Aorta (tissue), 5 donors: ENCODE results near the gene GOSR2. TPM values are rescaled to one million over a fixed set of nuclear protein-coding genes. Genes with fewer than 3 reads are reported as not detected.

ENCODE experiments used
- ATAC-seq: fragments of 200-7000 bp; cut with Tn5 transposase; one replicate; pipeline ENCODE4 v1.9.1; 2022; ENCODE audit warnings: moderate library complexity; ENCODE audit not compliant: low FRiP score
- DNase-seq, 2 donors: peaks; one replicate each; pipeline ENCODE4 v3.0.0-alpha.2; 2020
- H3K27ac ChIP-seq, 2 donors: one replicate each; pipeline ENCODE4 v1.5.1; 2013; ENCODE audit warnings: low read length in 2 of 2, mild to moderate bottlenecking in 2 of 2, moderate library complexity in 2 of 2, control low read depth in 1 of 2, inconsistent platforms in 1 of 2, low read depth in 1 of 2
- H3K27me3 ChIP-seq, 2 donors: one replicate each; pipeline ENCODE4 v1.6.1; 2013; ENCODE audit warnings: control low read depth in 1 of 2, low read length in 1 of 2, mild to moderate bottlenecking in 1 of 2, moderate library complexity in 1 of 2; ENCODE audit not compliant: insufficient read depth in 2 of 2, control insufficient read depth in 1 of 2
- H3K36me3 ChIP-seq, 2 donors: one replicate each; pipeline ENCODE4 v1.6.1; 2013; ENCODE audit warnings: control low read depth in 1 of 2, low read length in 1 of 2, mild to moderate bottlenecking in 1 of 2; ENCODE audit not compliant: insufficient read depth in 2 of 2, control insufficient read depth in 1 of 2
- H3K4me1 ChIP-seq, 2 donors: one replicate each; pipeline ENCODE4 v1.6.1; 2013; ENCODE audit warnings: low read length in 2 of 2, control low read depth in 1 of 2, mild to moderate bottlenecking in 1 of 2, moderate library complexity in 1 of 2; ENCODE audit not compliant: insufficient read depth in 2 of 2, control insufficient read depth in 1 of 2
- H3K4me3 ChIP-seq, 2 donors: one replicate each; pipeline ENCODE4 v1.5.1; 2013; ENCODE audit warnings: low read length in 2 of 2, control low read depth in 1 of 2, mild to moderate bottlenecking in 1 of 2
- H3K9me3 ChIP-seq: one replicate; pipeline ENCODE4 v1.6.1; 2013; ENCODE audit warnings: mild to moderate bottlenecking, low read length; ENCODE audit not compliant: control insufficient read depth
- WGBS, 2 donors: extraction: QIAGEN DNeasy Blood & Tissue Kit; methylation state at CpG; one replicate each; pipeline ENCODE4 v1.1.7; 2013; 5-methylcytosine and 5-hydroxymethylcytosine counted together
- intact Hi-C, 2 donors: fragments of 100-400 bp; cut with DNase I; formaldehyde crosslinking; loops; one replicate each; pipeline versions ENCODE4 v1.14.2 to v1.15.0; 2022
- long read RNA-seq, 2 donors: library from polyadenylated mRNA; unstranded; transcript quantifications; one replicate each; pipeline ENCODE4 v2.0.0, GENCODE V29; 2020 to 2021
- polyA plus RNA-seq, 2 donors: library from polyadenylated mRNA; stranded (reverse); fragments of 200-250 nt; gene quantifications; one replicate each; pipeline ENCODE4 v1.2.3, GENCODE V29; 2013
- total RNA-seq, 2 donors: library from RNA; stranded (reverse); fragmentation: NEBNext Ultra II Directional; extraction: Animal tissue kit (Norgen Biotek cat#: 25700); gene quantifications; one replicate each; pipeline ENCODE4 v1.2.1, GENCODE V29; 2021
- donor health status: healthy with polysubstance abuse.
- donor health status: Bipolar disorder and iron deficiency.
- donor health status: DM: no; HTN: no; CAD: no.
- donor health status: DM: no; HTN: no; CAD: no.
- donor health status: DM: yes; HTN: yes; CAD: no.

The GOSR2 gene
- total RNA-seq (10 to 100 TPM; 57.1 to 62.9 TPM), polyA plus RNA-seq (10 to 100 TPM; 23.4 to 32.1 TPM)
- long read RNA-seq, donor 1, transcript GOSR2-240 (5 exons, 3,059 nt), result minor isoform, 12 of 71 reads
- long read RNA-seq, donor 1, transcript GOSR2-232 (6 exons, 3,964 nt), result major isoform, 22 of 71 reads
- long read RNA-seq, donor 1, transcript GOSR2-209 (4 exons, 1,444 nt), result minor isoform, 8 of 71 reads
- long read RNA-seq, donor 1, partial matches to known transcripts, result 11 of 71 reads
- long read RNA-seq, donor 1, other reads (novel, unspliced or antisense), result 4 of 71 reads
- long read RNA-seq, donor 2, transcript GOSR2-232 (6 exons, 3,964 nt), result major isoform, 12 of 16 reads
- long read RNA-seq, donor 2, partial matches to known transcripts, result 1 of 16 reads
- long read RNA-seq, donor 2, other reads (novel, unspliced or antisense), result 0 of 16 reads

DNA sequence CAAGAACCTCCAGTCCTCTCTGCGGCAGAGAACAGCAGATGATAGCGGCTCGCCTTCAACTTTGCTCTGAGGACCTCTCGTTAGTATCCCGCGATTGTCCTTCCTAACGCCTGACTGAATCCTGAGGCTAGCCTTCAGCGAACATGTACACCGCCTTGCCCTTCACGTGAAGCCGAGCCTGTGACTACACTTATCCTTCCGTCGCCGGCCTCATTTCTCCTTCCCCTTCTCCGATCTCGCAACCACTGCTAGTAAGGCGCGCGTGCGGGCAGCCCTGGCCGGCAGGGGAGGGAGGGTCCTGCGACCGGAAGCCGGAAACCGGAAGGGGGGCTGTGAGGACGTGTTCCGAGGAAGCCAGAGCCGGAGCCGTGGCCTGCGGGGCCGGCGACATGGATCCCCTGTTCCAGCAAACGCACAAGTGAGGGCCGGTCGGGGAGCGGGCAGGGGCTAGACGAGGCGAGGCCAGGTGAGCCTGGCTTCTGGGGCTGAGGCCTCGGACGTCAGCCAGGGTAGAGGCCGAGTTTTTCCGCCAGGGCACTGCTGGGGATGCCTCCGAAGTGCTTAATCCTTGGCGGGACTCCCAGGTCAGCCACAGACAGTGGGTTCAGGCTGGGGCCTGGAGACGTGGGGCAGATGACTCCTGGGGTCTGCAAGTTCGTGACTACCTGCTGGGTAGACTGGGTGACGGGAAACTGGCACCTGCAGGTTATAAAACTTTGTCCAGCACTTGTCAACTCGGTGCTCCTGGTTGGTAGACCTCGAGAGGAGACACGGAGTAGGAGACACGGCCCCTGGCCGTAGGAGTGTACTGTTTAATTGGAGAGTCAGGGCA is at the start of gene GOSR2:
TSS of gene GOSR2 (plus strand) at position 357 of the 832 bp plus-strand sequence. CDS start at position 390, 33 bp downstream.
- Histone ChIP-seq H3K4me1 (no peaks in the 10 kb centered on the region), H3K36me3 (no peaks in the 10 kb centered on the region), H3K27me3 (no peaks in the 10 kb centered on the region), H3K4me3 (peak within 1 kb of the TSS; percentile 86 to 99), H3K27ac (peak within 1 kb of the TSS; percentile 34 to 82), H3K9me3 (no peaks in the 10 kb centered on the region)
- WGBS, 2 donors, result 0% methylated on average over 51 to 52 of the region's 52 CpGs
- intact Hi-C loops, result no loop called here
- DNase-seq (peak; percentile 94 to 97), ATAC-seq (peak; percentile 98)

GRCh38 chr17:46873941-46874645 is 48.9 kb upstream of the GOSR2 start:
- no peaks in the 10 kb centered on the region for H3K36me3 ChIP-seq
- WGBS, 2 donors, result 86 to 87% methylated on average over 7 of the region's 7 CpGs
- no peaks in the 10 kb centered on the region for H3K9me3 ChIP-seq
- intact Hi-C loops, result no loop called here
- H3K4me3 ChIP-seq, result no peak overlapping the region
- H3K27me3 ChIP-seq, result no peaks in the 10 kb centered on the region
- DNase-seq (no peak), ATAC-seq (no peak)
- H3K27ac ChIP-seq, result no peak overlapping the region
- H3K4me1 ChIP-seq, result no peaks in the 10 kb centered on the region

GRCh38 chr17:46874906-46875305 is 48.1 kb upstream of the GOSR2 start:
- Histone ChIP-seq H3K27ac (no peak overlapping the region), H3K4me1 (no peaks in the 10 kb centered on the region), H3K27me3 (no peaks in the 10 kb centered on the region), H3K9me3 (no peaks in the 10 kb centered on the region), H3K4me3 (no peak overlapping the region), H3K36me3 (no peaks in the 10 kb centered on the region)
- no peak for ATAC-seq
- WGBS, 2 donors, result 83 to 88% methylated on average over 16 of the region's 16 CpGs
- no peak for DNase-seq
- intact Hi-C loops, result no loop called here

DNA sequence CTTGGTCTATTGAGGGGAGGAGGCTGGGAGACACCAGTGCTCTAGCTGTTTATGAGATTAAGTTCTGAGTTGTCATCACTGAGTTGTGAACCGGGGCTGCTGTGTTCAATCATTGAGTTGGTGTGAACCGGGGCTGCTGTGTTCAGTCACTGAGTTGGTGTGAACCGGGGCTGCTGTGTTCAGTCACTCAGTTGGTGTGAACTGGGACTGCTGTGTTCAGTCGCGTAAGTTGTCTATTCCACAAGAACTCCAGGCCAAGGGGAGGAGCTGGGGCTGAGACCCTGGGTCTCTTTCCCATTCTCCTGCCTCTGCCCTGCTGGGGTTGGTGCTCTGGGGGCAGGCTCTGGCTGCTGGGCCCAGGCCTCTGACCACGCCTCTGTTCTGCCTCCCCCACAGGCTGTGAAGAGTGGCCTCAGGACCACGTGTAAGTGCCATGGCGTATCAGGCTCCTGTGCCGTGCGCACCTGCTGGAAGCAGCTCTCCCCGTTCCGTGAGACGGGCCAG is 47.1 kb upstream of the GOSR2 start:
- Histone ChIP-seq H3K27me3 (no peaks in the 10 kb centered on the region), H3K9me3 (no peaks in the 10 kb centered on the region), H3K36me3 (no peaks in the 10 kb centered on the region), H3K4me3 (no peak overlapping the region), H3K27ac (no peak overlapping the region), H3K4me1 (no peaks in the 10 kb centered on the region)
- DNase-seq (no peak), ATAC-seq (no peak)
- WGBS, 2 donors, result 86 to 89% methylated on average over 13 of the region's 13 CpGs
- intact Hi-C loops, result no loop called here

- no peak for ATAC-seq
- 49 to 52% methylated on average over 12 of the region's 12 CpGs for WGBS, 2 donors
- Histone ChIP-seq H3K4me1 (no peaks in the 10 kb centered on the region), H3K9me3 (no peaks in the 10 kb centered on the region), H3K4me3 (no peak overlapping the region), H3K27me3 (no peaks in the 10 kb centered on the region), H3K36me3 (no peaks in the 10 kb centered on the region), H3K27ac (no peak overlapping the region)
- intact Hi-C loops, result no loop called here
- DNase-seq, result peak in 1 of 2 donors; percentile 42
These were observed 46.5 kb upstream of the GOSR2 start for GRCh38 chr17:46876353-46876887.

GRCh38 chr17:46876926-46877325 is 46.0 kb upstream of the GOSR2 start:
- intact Hi-C loops, result no loop called here
- DNase-seq (peak in 1 of 2 donors; percentile 39), ATAC-seq (no peak)
- no peaks in the 10 kb centered on the region for H3K27me3 ChIP-seq
- no peaks in the 10 kb centered on the region for H3K4me1 ChIP-seq
- H3K27ac ChIP-seq, result no peak overlapping the region
- H3K36me3 ChIP-seq, result no peaks in the 10 kb centered on the region
- 35 to 46% methylated on average over 4 of the region's 4 CpGs for WGBS, 2 donors
- H3K9me3 ChIP-seq, result no peaks in the 10 kb centered on the region
- H3K4me3 ChIP-seq, result no peak overlapping the region

GRCh38 chr17:46877466-46877865 is 45.5 kb upstream of the GOSR2 start:
- WGBS, 2 donors, result 80 to 82% methylated on average over 6 of the region's 6 CpGs
- Histone ChIP-seq H3K36me3 (no peaks in the 10 kb centered on the region), H3K27ac (no peak overlapping the region), H3K27me3 (no peaks in the 10 kb centered on the region), H3K9me3 (no peaks in the 10 kb centered on the region), H3K4me1 (no peaks in the 10 kb centered on the region), H3K4me3 (no peak overlapping the region)
- DNase-seq (peak in 1 of 2 donors; percentile 77), ATAC-seq (no peak)
- intact Hi-C loops, result no loop called here

DNA sequence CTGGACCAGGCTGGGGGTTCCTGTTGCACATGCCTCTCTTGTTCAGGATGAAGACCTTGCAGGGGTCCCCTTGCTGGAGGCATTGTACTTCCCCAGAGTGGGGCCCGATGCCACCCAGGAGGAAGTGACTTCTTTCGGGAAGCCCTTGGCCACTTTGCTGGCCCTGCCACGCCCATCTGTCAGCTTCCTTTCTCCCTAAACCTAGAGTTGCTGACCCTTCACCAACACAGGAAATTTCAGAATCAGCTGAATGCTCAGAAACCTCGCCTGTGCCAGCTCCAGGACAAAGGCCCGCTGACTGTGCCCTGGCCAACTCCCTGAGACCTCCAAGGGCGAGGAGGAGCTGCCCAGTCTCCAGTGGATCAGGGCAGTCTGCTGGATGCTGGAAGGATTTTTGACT is 44.9 kb upstream of the GOSR2 start:
- DNase-seq (peak in 1 of 2 donors; percentile 84), ATAC-seq (no peak)
- H3K9me3 ChIP-seq, result no peaks in the 10 kb centered on the region
- no peaks in the 10 kb centered on the region for H3K36me3 ChIP-seq
- no peak overlapping the region for H3K4me3 ChIP-seq
- intact Hi-C loops, result no loop called here
- H3K27me3 ChIP-seq, result no peaks in the 10 kb centered on the region
- 74 to 77% methylated on average over 6 of the region's 6 CpGs for WGBS, 2 donors
- no peaks in the 10 kb centered on the region for H3K4me1 ChIP-seq
- H3K27ac ChIP-seq, result no peak overlapping the region
